Activated naive CD8-positive, alpha-beta T cell treated with anti-CD3 and anti-CD28 coated beads, Interleukin-2, amount 50 U/mL, for 16 hours (primary cell): ENCODE results near the gene ZNF614.
"Not testable (repeated sequence)": the region's sequence is repeated elsewhere in the genome, so short reads cannot be mapped to it uniquely, and the experiment has no call there.

ENCODE experiments used
- DNase-seq: peaks from one replicate; pipeline ENCODE4 v3.0.0-alpha.2; 2020; ENCODE audit warnings: low read depth, low spot score

ZNF614 gene

GRCh38 chr19:51986309-51987291, 41.6 kb downstream of the ZNF614 start, which contains the start of gene ZNF350:
Gene ZNF350 (minus strand): TSS chr19:51986840. CDS start chr19:51974360, 12,480 bp downstream.
- DNase-seq: peak; percentile 71

- no peak for DNase-seq
Observed at GRCh38 chr19:51983361-51983760, 44.8 kb downstream of the ZNF614 start.

- DNase-seq: not testable (repeated sequence)
Observed at GRCh38 chr19:51980926-51981325, 47.3 kb downstream of the ZNF614 start.

- no peak for DNase-seq
Observed at GRCh38 chr19:51980116-51980736, 48.0 kb downstream of the ZNF614 start.

GRCh38 chr19:51978882-51979281, 49.3 kb downstream of the ZNF614 start:
- no peak for DNase-seq

GRCh38 chr19:51977346-51977745, 50.8 kb downstream of the ZNF614 start:
- DNase-seq: no peak

- no peak for DNase-seq
Observed at GRCh38 chr19:51976852-51977251, 51.3 kb downstream of the ZNF614 start.

GRCh38 chr19:51975787-51976186, 52.4 kb downstream of the ZNF614 start:
- DNase-seq: not testable (repeated sequence)

GRCh38 chr19:51971624-51972023, 56.6 kb downstream of the ZNF614 start:
- no peak for DNase-seq

GRCh38 chr19:51970718-51971117, 57.5 kb downstream of the ZNF614 start:
- DNase-seq: no peak

GRCh38 chr19:51965583-51965982, 62.6 kb downstream of the ZNF614 start:
- no peak for DNase-seq
